HepG2 (cell line): ENCODE data around the gene IFT43. TPM values are rescaled to one million over a fixed set of nuclear protein-coding genes. Genes with fewer than 3 reads are reported as not detected.

ENCODE experiments used
- ATAC-seq: fragments of 200-7000 bp; cut with Tn5 transposase; 3 replicates; pipeline ENCODE4 v1.9.1; 2020; ENCODE audit warnings: mild to moderate bottlenecking, moderate library complexity
- BruUV-seq: library from RNA; stranded (reverse); fragments of 400-500 nt; replicated peaks from 2 replicates; lab custom pipeline; 2021; lab: Mats Ljungman, UMichigan
- CTCF ChIA-PET: fragments of 300-600 bp; formaldehyde crosslinking; extraction: SDS; loops from one replicate; lab custom pipeline; 2021; ENCODE audit warnings: low total read pairs, inconsistent platforms, low intra/inter-chr PET ratio; lab: Yijun Ruan, JAX
- POLR2A ChIA-PET: fragments of 350-600 bp; sonication (Branson Sonifier 250); formaldehyde crosslinking; loops from one replicate; lab custom pipeline; 2020; ENCODE audit warnings: antibody characterized with exemption, inconsistent platforms; lab: Yijun Ruan, JAX
- DNase-seq: peaks from one replicate; pipeline ENCODE4 v3.0.0-alpha.2; 2015; ENCODE audit warnings: low spot score
- FAIRE-seq: peaks from 3 replicates; lab custom pipeline; 2011; peaks lifted over from hg19 to GRCh38; lab: Jason Lieb, UNC
- H2AFZ ChIP-seq: one replicate; pipeline ENCODE4 v1.6.1; 2011; ENCODE audit warnings: low read length, inconsistent platforms
- H3K27ac ChIP-seq: fragments of 300-600 bp; 3 replicates; pipeline ENCODE4 v1.8.0; 2011; ENCODE audit warnings: mixed run types, mild to moderate bottlenecking, mixed read lengths, low read length, inconsistent platforms; ENCODE audit not compliant: insufficient read depth; ENCODE audit errors: extremely low read length
- H3K27me3 ChIP-seq, 2 experiments: fragments of 200-600 bp in 1 of 2; 2 replicates in 1 of 2; 3 replicates in 1 of 2; pipeline versions ENCODE4 v1.6.0 to v1.8.0; 2011; ENCODE audit warnings: low read length in 2 of 2, mild to moderate bottlenecking in 2 of 2, moderate library complexity in 2 of 2, inconsistent platforms in 1 of 2; ENCODE audit not compliant: insufficient read depth in 2 of 2, control insufficient read depth in 1 of 2
- H3K36me3 ChIP-seq, 2 experiments: fragments of 200-600 bp in 1 of 2; replicated peaks in 1 of 2; 2 replicates in 1 of 2; 3 replicates in 1 of 2; pipeline versions ENCODE4 v1.5.1 to v1.8.0; 2011; ENCODE audit warnings: low read length in 2 of 2, inconsistent platforms in 1 of 2; ENCODE audit not compliant: insufficient read depth in 2 of 2, control insufficient read depth in 1 of 2
- H3K4me1 ChIP-seq: 2 replicates; pipeline ENCODE4 v1.5.1; 2012; ENCODE audit warnings: low read length, inconsistent platforms; ENCODE audit not compliant: insufficient read depth
- H3K4me2 ChIP-seq: 2 replicates; pipeline ENCODE4 v1.6.0; 2011; ENCODE audit warnings: low read depth, low read length, inconsistent platforms
- H3K4me3 ChIP-seq, 3 experiments: fragments of 200-600 bp in 1 of 3; sonication (generic), shearing (Covaris generic) in 1 of 3; replicated peaks in 1 of 3; 2 replicates each; pipeline ENCODE4 v1.5.1; 2011 to 2016; ENCODE audit warnings: low read length in 3 of 3, inconsistent platforms in 2 of 3, low read depth in 2 of 3, mild to moderate bottlenecking in 2 of 3, control low read depth in 1 of 3, mixed read lengths in 1 of 3; ENCODE audit not compliant: insufficient read depth in 1 of 3
- H3K79me2 ChIP-seq: one replicate; pipeline ENCODE4 v1.6.1; 2011; ENCODE audit warnings: low read length, inconsistent platforms; ENCODE audit not compliant: insufficient read depth
- H3K9ac ChIP-seq: 2 replicates; pipeline ENCODE4 v1.6.0; 2011; ENCODE audit warnings: mild to moderate bottlenecking, low read depth, low read length, inconsistent platforms; ENCODE audit not compliant: insufficient read depth
- H3K9me3 ChIP-seq: 2 replicates; pipeline ENCODE4 v1.5.1; 2012; ENCODE audit warnings: mild to moderate bottlenecking, low read length
- H4K20me1 ChIP-seq: 2 replicates; pipeline ENCODE4 v1.6.0; 2011; ENCODE audit warnings: inconsistent platforms, mild to moderate bottlenecking, low read length, moderate library complexity; ENCODE audit not compliant: insufficient read depth
- FIP1L1 ChIP-seq: fragments of 200-400 bp; formaldehyde crosslinking; IDR thresholded peaks from 2 replicates; pipeline ENCODE4 v1.6.1; 2018; ENCODE audit warnings: low read depth, mild to moderate bottlenecking, low read length, moderate library complexity, borderline replicate concordance; ENCODE audit not compliant: insufficient read depth
- HOXD1 ChIP-seq: sonication (generic); formaldehyde crosslinking; IDR thresholded peaks from 2 replicates; pipeline ENCODE4 v1.5.0; 2020; ENCODE audit warnings: missing genetic modification reagents
- POGZ ChIP-seq: sonication (generic); formaldehyde crosslinking; IDR thresholded peaks from 2 replicates; pipeline ENCODE4 v1.4.0; 2020; ENCODE audit warnings: mild to moderate bottlenecking, missing genetic modification reagents
- ZNF292 ChIP-seq: sonication (generic); formaldehyde crosslinking; IDR thresholded peaks from 2 replicates; pipeline ENCODE4 v1.8.1; 2022; ENCODE audit warnings: mild to moderate bottlenecking, low read depth, missing genetic modification reagents, borderline replicate concordance
- ZNF451 ChIP-seq: sonication (generic); formaldehyde crosslinking; IDR thresholded peaks from 2 replicates; pipeline ENCODE4 v1.5.0; 2020; ENCODE audit warnings: mild to moderate bottlenecking, missing genetic modification reagents
- ZNF460 ChIP-seq: sonication (generic); formaldehyde crosslinking; IDR thresholded peaks from 2 replicates; pipeline ENCODE4 v1.5.1; 2020; ENCODE audit warnings: missing genetic modification reagents, mild to moderate bottlenecking, borderline replicate concordance
- ZNF713 ChIP-seq: sonication (generic); formaldehyde crosslinking; IDR thresholded peaks from 2 replicates; pipeline ENCODE4 v1.4.0; 2020; ENCODE audit warnings: mild to moderate bottlenecking, missing genetic modification reagents
- ZNF841 ChIP-seq: sonication (generic); formaldehyde crosslinking; IDR thresholded peaks from 2 replicates; pipeline ENCODE4 v1.8.1; 2023; ENCODE audit warnings: missing genetic modification reagents, borderline replicate concordance
- WGBS: methylation state at CpG from one replicate; pipeline ENCODE4 v1.1.6; 2017; ENCODE audit warnings: low lambda C conversion rate; 5-methylcytosine and 5-hydroxymethylcytosine counted together
- in situ Hi-C: cut with HindIII; loops from 2 replicates; pipeline ENCODE4 v1.10.0; 2017; ENCODE audit warnings: low pct_unique_long_range_greater_than_20kb; ENCODE audit not compliant: extremely low pct_ligation_motif_present
- intact Hi-C: fragments of 100-400 bp; cut with micrococcal nuclease; formaldehyde crosslinking; loops from one replicate; pipeline ENCODE4 v1.10.0; 2022; ENCODE audit not compliant: unreplicated experiment
- polyA plus RNA-seq, 8 experiments: library from polyadenylated mRNA; depleted of rRNA in 3 of 8; stranded (reverse) in 7 of 8; unstranded in 1 of 8; fragments of >200 nt; fragmentation: Illumina TruSeq in 4 of 8; extraction: Trizol in 4 of 8; gene quantifications; 2 replicates each; pipeline versions ENCODE4 v1.2.1 to v1.2.3, GENCODE V29; 2011 to 2016; ENCODE audit warnings: low read depth in 4 of 8, missing spikeins in 1 of 8, mixed read lengths in 1 of 8; ENCODE audit not compliant: insufficient read depth in 1 of 8
- total RNA-seq, 5 experiments: library from RNA; depleted of rRNA; stranded (reverse); fragments of >200 nt; fragmentation: Illumina TruSeq; extraction: Trizol; gene quantifications; 2 replicates each; pipeline ENCODE4 v1.2.3, GENCODE V29; 2016; ENCODE audit warnings: low read depth in 1 of 5

The IFT43 gene
- total and polyA plus RNA-seq, 2 of the 13 experiments (the other 11 are each of a cell fraction or from before 2014, with no cell fraction given), result 0.15 to 0.55 TPM

- no peaks in the 10 kb centered on the region for H3K79me2 ChIP-seq
- no peaks in the 10 kb centered on the region for H3K36me3 ChIP-seq
- no peak overlapping the region for H3K4me3 ChIP-seq
- peaks cover 37% of the 10 kb centered on the region for H3K4me1 ChIP-seq
- ChIA-PET POLR2A (no interaction called here), CTCF (no interaction called here)
- no peak overlapping the region for H3K27ac ChIP-seq
- no peak overlapping the region for H3K4me2 ChIP-seq
- no peaks in the 10 kb centered on the region for H3K9me3 ChIP-seq
- intact Hi-C loops, result no loop called here
- no peak for TF ChIP-seq ZNF451 (CRISPR knock-in tag)
- TF ChIP-seq FIP1L1, result no peak
- no peak for TF ChIP-seq ZNF713 (CRISPR knock-in tag)
- no peak for TF ChIP-seq ZNF460
- TF ChIP-seq ZNF841 (CRISPR knock-in tag), result no peak
- no peak for TF ChIP-seq HOXD1 (CRISPR knock-in tag)
- no peak for TF ChIP-seq POGZ (CRISPR knock-in tag)
- no peak for TF ChIP-seq ZNF292
- WGBS, result 5% methylated on average over 4 of the region's 4 CpGs
- no peaks in the 10 kb centered on the region for H4K20me1 ChIP-seq
- ATAC-seq (no peak), DNase-seq (no peak), FAIRE-seq (no peak)
- in situ Hi-C loops, result no loop called here
- BruUV-seq, result no TSS peak
- H3K27me3 ChIP-seq, result peaks cover 0 to 8% of the 10 kb centered on the region in 2 experiments; a peak in 2 of 5 replicates
- no peak overlapping the region for H2AFZ ChIP-seq
- no peak overlapping the region for H3K9ac ChIP-seq
Observed at GRCh38 chr14:76121089-76121748, 135.7 kb downstream of the IFT43 start.
